Breast epithelium (tissue), 3 donors: ENCODE data around the gene WT1.

ENCODE experiments used
- CTCF ChIP-seq, 3 donors: fragments of 450-650 bp; IDR thresholded peaks; one replicate each; pipeline ENCODE4 v1.5.1; 2016 to 2017; ENCODE audit warnings: antibody characterized with exemption in 3 of 3, mild to moderate bottlenecking in 3 of 3, moderate library complexity in 3 of 3
- POLR2A ChIP-seq: fragments of 450-650 bp; IDR thresholded peaks from one replicate; pipeline ENCODE4 v1.6.1; 2016; ENCODE audit warnings: antibody characterized with exemption, mild to moderate bottlenecking, moderate library complexity
- POLR2AphosphoS5 ChIP-seq, 3 donors: sonication (generic); formaldehyde crosslinking; IDR thresholded peaks; one replicate each; pipeline ENCODE4 v1.6.1; 2017; ENCODE audit warnings: antibody characterized with exemption in 3 of 3

- TF ChIP-seq CTCF (IDR thresholded peaks at IDR 0.05) (no peak), POLR2A (no peak), POLR2AphosphoS5 (IDR thresholded peaks at IDR 0.05) (no peak)
Measured at GRCh38 chr11:32400196-32400595, 35.1 kb downstream of the WT1 start.
